ENCODE measurements around the gene SNAP47. TPM values are rescaled to one million over a fixed set of nuclear protein-coding genes. Genes with fewer than 3 reads are reported as not detected.
"Not testable (repeated sequence)": the region's sequence is repeated elsewhere in the genome, so short reads cannot be mapped to it uniquely, and the experiment has no call there.

SNAP47 gene, protein sequence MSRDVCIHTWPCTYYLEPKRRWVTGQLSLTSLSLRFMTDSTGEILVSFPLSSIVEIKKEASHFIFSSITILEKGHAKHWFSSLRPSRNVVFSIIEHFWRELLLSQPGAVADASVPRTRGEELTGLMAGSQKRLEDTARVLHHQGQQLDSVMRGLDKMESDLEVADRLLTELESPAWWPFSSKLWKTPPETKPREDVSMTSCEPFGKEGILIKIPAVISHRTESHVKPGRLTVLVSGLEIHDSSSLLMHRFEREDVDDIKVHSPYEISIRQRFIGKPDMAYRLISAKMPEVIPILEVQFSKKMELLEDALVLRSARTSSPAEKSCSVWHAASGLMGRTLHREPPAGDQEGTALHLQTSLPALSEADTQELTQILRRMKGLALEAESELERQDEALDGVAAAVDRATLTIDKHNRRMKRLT
- polyA plus RNA-seq (2013, experiment 1 of 2; ENCODE audit: insufficient read length), result 32.0 TPM
- 32.6 TPM for polyA plus RNA-seq (2013, experiment 2 of 2; ENCODE audit: insufficient read length)

DNA sequence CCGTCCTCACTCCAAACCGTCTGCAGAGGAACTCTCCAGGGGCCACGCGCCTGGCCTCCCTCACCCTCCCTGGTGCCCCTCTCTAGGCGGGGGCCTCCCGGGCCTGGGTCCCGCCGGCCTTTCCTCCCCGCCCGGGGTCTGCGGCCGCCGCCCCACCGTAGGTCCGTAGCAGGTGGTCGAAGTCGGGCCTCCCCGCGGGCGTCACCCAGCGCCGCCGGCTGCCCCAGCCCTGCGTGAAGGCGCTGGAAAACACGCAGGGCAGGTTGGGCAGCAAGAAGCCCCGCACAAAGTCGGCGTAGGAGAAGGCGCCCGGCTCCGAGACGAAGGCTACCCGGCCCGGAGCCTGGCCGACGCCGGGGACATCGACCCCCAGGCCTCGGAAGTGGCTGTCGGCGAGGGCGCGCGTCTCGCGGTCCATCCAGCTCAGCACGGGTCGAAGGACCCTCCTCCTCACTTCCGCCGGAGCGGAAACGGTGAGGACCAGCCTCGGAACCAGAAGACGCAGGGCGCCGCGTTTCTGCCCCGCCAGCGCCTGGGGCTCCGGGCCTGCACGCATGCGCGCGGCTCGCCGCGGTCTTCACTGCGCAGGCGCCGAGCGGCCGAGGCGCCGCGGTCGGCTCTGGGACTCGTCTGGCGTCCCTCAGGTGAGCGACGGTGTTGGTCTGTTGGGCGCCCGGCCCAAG, at the start of gene SNAP47, which contains the start of gene JMJD4:
Gene SNAP47, plus strand, starts transcription at position 580 of the 683 bp plus-strand sequence. CDS start 12,302 bp downstream, outside the sequence.
Gene JMJD4, minus strand, starts transcription at position 447 of the 683 bp plus-strand sequence. Its CDS starts 29 bp downstream, at position 418.
- peak; percentile 91 for DNase-seq

DNA sequence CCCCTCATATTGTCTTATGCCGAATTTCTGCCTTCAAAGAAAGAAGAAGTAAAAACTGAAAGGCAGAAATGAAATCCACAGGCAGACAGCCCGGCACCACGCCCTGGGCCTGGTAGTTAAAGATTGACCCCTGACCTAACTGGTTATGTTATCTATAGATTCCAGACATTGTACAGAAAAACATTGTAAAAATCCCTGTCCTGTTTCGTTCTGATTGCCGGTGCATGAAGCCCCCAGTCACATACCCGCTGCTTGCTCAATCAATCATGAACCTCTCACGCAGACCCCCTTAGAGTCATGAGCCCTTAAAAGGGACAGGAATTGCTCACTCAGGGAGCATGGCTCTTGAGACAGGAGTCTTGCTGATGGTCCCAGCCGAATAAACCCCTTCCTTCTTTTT, 49.4 kb upstream of the SNAP47 start:
- DNase-seq, result no peak

DNA sequence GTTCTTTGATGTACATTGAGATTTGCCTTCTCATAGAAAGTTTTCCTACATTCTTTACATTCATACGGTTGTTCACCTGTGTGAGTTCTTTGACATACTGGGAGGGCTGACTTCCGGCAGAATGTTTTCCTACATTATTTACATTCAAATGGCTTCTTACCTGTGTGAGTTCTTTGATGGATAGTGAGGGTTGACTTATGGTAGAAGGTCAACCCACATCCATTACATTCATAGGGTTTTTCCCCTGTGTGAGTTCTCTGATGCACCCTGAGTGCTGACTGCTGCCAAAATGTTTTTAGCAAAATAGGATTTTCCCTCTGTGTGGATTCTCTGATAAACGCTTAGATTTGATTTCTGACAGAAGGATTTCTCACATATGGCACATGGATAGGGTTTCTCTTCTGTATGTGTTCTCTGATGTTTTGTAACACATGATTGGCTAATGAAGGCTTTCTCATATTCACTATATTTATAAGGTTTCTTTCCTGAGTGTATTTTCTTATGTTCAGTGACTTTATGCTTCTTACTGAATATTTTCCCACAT, 37.8 kb upstream of the SNAP47 start:
- no peak for DNase-seq

DNA sequence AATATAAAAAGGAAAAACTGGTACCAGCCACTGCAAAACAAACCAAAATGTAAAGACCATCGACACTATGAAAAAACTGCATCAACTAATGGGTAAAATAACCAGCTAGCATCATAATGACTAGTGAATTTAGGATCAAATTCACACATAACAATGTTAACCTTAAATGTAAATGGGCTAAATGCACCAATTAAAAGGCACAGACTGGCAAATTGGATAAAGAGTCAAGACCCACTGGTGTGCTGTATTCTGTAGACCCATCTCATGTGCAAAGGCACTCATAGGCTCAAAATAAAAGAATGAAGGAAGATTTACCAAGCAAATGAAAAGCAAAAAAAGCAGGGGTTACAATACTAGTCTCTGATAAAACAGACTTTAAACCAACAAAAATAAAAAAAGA, 33.6 kb upstream of the SNAP47 start:
- not testable (repeated sequence) for DNase-seq

DNA sequence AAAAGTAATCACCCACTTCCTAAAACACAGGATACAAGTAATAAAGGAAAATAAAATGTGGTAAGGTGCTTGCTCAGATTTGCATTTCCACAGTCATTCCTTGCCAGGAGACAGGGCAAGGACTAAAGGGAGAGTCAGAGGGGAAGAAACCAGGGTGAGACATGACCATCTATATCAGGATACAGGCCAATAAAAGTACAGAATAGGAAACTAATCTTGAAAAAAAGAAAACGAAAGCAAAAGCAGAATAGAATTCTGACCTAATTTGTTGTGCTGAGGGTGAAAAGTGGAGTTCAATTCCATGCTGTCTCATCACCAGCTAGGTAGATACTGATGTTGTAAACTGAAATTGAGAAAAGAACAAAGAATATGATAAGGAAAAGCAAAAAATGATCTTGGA, 27.4 kb upstream of the SNAP47 start:
- DNase-seq, result no peak

DNA sequence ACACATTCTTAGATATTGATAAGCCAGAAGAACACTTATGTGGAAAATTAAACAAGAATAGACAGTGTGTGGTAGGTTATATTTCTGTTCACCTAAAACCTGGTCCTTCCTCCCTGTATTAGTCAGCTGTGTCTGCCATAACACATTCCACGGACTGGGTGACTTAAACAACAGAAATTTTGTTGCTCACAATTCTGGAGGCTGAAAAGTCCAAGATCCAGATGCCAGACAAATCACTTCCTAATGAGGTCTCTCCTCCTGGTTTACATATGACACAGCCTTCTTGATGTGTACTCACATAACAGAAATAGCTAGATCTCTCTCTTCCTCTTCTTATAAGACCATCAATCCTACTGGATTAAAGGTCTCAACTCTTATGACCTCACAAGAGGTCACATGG, 25.8 kb upstream of the SNAP47 start:
- DNase-seq, result no peak

DNA sequence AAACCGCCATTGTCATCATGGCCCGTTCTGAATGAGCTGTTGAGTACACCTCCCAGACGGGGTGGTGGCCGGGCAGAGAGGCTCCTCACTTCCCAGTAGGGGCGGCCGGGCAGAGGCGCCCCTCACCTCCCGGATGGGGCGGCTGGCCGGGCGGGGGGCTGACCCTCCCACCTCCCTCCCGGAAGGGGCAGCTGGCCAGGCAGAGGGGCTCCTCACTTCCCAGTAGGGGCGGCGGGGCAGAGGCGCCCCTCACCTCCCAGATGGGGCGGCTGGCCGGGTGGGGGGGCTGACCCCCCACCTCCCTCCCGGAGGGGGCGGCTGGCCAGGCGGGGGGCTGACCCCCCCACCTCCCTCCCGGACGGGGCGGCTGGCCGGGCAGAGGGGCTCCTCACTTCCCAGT, 24.8 kb upstream of the SNAP47 start:
- not testable (repeated sequence) for DNase-seq

DNA sequence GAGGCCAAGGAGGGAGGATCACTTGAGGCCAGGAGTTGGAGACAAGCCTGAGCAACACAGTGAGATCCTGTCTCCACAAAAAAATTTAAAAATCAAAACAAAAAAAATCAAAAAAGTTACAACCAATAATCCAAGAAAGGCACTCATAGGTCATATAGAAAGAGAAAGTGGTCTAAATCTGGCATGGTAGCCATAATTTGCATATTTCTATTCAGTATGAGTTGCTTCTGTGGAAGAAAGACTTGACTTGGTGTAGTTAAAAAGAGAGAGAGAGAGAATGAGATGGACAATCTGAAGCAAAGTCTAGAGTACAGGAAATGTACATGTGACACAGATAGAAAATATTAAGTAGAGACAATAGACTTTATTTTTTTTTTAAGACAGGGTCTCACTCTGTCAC, 22.6 kb upstream of the SNAP47 start:
- DNase-seq, result no peak

DNA sequence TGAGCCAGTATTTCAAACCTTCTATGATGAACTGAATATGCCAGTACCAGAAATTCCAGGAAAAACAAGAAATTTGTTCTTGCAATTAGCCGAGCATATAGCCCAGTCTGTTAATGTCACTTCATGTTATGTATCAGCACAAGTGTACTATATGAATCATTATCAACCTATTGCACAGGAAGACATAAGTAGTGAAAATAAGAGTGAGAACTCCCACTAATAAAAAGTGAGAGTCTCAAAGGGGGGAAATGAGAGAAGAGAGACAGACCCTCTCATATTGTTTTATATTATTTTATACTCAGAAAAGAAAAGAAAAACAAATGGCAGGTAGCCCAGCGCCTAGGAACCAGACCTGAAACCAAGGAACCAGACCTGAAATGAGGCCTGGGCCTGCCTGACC, 16.3 kb upstream of the SNAP47 start:
- DNase-seq, result no peak

DNA sequence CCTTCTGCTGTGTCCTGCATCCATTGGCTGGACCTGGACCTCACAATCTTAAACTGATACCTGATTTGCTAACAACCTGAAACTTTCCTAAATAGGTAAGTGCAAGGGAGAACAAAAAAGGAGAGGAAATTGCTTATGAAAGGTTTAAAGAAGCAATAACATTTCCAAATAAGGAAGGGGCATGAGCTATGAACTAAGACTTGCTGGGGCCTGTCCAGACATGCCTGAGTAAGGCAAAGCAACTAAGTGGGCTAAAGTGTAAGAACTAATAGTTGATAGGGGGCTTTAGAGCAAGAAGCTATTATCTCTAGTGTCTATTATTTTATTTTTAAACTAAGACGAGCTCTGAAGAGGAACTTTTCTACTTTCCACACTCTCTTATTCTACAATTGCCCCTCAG, 11.8 kb upstream of the SNAP47 start:
- no peak for DNase-seq

DNA sequence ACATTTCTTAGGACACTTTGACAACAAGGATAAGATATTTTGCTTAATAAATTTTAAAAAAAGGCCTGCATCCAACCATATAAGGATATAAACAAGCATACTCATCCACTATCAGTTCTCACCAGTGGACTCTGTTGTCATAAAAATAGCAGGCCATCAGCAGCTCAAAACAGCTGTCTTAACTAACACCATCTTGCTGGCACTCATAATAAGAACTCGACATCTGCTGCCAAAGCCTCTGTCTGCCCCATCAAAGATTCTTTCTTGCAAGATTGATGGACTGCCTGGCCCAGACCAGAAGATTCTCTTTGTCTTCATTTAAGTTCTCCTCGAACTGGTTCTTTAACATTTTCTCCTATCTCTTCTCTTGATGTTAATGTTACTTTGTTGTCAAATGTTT, 10.2 kb upstream of the SNAP47 start:
- DNase-seq, result no peak

DNA sequence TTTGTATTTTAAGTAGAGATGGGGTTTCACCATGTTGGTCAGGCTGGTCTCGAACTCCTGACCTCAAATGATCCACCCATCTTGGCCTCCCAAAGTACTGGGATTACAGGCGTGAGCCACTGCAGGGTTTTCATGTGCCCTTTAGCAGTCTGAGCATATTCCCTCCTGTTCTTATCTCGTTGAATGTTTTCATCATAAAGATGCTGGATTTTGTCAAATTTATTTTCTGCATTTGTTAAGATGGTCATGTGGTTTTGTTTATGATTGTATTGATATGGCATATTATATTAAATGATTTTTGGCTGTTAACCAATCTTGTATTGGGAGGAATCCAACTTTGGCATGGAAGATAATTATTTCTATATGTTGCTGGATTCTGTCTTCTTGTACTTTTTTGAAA, 8.9 kb upstream of the SNAP47 start:
- no peak for DNase-seq

DNA sequence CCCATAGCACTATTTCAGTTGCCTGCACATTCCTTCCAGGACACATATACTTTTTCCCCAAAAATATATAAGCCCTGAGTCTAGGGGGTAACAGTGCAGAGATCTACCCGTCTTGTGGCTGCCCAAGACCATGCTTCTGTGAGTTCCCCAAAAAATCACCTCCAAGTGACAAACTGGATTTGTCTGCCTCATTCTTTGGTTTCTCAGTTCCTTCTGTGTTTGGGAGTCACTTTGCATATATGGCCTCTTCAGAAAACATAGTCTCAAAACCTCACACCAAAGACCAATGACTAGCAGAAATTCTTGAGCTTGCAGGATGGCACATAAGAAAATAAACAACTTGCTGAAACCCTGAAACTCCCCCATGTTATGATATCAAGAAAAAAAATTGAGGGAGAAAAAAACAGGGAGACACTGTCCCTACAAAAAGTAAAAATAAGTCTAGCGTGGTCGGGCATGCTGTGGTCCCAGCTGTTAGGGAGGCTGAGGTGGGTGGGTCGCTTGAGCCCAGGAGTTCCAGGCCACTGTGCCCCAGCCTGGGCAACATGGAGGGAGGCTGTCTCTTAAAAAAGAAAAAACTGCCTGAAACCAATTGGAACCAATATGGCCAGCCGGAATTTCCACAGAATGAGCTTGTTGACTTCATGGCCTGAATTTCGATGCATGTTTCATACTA, 8.2 kb upstream of the SNAP47 start:
- DNase-seq, result no peak

DNA sequence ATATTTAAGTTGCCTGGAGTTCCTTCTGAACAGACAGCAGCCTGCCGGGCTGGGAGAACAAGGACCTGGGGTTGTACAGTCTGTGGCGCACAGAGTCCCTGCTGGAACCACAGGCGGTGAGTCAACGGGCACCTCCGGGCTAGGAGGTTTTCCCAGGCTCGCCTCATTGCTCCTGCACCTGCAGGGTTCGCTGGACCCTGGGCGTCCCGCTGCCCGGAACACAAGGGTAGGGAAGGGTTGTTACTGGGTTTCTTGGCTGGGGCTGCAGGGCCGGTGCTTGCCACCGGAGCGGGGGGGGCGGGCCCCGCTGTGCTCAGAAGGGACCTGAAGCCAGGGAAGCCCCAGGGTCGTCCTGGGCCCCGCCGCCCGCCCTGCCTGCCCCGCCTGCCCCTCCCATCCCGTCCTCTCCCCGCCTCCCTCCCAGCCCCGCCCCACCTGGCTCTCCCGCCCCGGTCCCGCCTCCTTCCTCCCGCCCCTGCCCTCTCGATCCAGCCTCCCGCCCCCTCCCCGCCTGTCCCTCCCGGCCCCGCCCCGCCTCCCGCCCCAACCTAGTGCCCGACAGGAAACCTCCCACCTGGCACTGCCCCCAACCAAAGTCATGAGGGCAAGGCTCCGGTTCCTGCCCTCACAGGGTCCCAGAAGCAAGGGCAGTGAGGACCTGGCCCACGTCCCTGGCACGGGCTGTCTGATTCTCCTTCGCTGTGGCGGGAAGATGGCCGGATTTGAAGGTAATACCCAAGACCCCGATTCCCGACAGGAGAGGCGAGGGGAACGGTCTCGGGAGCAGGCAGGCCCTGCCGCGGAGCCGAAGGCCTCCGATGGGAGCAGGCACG, 7.0 kb upstream of the SNAP47 start:
- DNase-seq, result peak; percentile 43

DNA sequence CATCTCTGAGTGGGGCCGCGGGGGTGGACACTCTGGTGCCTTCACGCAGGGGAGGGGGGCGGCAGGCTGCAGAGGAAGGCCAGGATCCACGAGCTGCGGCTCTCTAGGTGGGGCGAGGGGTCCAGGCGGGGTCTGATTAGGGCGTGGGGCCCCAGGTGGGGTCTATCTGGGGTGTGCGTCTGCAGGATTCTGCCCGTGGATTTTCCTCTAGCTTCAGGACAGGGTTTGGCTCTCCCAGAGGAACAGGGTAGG, 6.4 kb upstream of the SNAP47 start:
- DNase-seq, result no peak

DNA sequence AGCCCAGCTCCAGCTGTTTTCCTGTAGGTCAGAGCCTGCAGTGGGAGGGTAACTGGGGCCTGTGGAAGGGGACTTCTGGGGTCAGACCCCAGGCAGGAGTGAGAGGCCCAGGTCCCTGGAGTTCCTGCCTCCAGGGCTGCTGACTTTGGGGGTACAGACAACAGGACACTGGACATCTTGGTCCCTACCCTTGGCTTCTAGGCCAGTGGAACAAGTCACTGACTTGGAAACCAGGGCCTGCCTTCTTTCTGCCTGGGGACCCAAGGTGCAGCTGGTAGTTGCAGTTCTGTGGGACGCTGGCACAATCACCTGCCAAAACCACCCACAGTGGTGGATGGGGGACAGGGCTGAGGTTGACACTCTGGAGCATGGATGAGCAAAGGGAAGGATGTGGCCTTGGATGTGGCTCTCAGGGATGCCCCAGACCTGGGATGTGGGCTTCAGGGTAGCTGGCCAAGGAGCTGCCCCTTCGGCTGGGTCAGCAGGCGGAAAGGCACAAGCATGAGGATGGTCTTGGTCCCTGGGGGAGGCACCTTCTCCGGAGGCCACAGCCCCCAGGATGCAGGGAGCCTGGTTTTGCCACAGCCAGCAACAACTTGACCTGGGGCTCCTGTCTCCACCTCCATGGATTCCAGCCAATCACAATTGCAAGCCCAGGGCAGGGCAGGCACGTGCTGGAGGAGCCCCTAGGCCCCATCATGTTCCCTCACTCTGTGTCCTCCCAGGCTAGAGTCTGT, 5.9 kb upstream of the SNAP47 start:
- no peak for DNase-seq

DNA sequence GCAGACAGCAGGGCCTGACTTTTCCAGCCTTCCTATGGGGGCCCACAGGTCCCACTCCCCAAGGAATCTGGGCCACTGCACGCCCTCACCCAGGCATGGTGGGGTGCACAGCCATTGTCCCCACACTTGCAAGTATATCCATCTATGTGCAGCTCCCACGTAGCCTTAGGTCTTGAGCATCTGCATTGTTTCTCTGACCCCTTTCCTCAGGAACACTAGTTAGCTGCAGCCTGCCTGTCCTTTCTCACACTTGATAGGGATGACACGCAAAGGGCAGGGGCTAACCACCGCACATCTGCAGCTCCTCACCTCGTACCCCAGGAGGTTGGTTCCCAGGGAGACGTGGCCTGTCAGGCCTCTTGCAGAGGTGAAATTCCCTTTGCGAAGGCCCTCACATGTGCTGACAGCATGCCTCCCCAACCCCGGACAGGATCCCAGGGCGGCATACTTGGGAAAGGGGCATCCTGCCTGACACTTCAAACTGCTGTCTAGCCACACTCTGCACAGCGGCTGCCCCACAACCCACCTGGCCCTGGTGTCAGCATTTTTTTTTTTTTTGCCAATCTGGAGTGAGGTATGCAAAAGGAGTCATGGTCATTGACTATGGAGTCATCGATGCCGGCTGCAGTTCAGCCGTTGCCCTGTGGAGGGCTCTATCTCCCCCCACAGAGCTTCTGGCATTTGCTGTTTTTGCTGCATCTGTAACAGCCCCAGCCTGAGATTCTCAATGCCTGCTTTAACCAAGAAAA, 5.2 kb upstream of the SNAP47 start:
- peak; percentile 61 for DNase-seq

DNA sequence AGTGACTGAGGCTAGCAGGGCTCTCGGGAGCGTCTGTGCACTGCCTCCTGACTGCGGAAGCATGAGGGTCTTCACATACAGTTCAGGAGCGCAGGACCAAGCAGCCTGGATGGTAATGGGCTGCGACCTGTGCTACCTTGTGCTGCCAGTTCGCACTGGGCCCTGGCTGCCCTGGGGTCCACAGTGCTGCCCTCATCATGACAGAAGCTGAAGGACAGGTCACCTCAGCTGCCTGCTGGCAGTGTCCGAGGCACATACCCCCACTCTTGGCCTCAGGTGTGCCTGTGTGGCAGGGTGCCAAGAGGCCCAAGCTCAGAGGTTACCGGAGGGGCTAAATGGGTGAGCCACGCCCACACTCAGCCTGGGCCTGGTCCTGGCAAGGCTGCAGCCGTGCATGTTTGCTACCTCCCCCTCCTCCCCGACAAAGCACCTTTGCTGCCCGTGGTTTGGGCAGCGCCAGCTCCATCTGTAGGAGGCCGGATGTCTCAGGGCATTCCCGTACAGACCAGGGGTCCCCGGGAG, 4.5 kb upstream of the SNAP47 start:
- no peak for DNase-seq

DNA sequence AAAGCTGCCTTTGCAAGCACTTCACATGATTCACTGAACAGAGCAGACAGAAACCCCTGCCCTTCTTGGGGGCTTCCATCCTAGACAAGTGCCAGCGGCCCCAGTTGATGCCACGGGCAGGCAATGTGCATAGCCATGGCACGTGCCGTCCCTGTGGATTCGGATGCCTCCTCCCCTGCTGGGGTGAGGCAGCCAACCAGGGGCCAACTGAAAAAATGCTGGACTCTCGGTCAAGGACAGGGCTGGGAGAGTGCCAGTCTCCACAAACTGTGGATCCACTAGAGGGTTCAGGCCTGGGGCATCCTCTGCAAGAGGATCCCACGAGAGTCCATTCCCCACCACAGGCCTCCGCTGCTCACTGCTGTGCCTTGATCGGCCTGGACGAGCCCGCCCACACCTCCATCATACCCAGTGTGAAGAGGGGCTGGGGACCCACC, 4.0 kb upstream of the SNAP47 start:
- DNase-seq, result no peak
